HG03108 (cell line): Measurements from ENCODE around the gene RAB10.
A peak's percentile ranks its signal among the peaks of the same experiment; 100 is the strongest.
"Not testable (repeated sequence)": the region's sequence is repeated elsewhere in the genome, so short reads cannot be mapped to it uniquely, and the experiment has no call there.

Source experiments
- ATAC-seq: cut with Tn5 transposase; IDR thresholded peaks from one replicate; pipeline ENCODE4 v1.9.1; 2021; ENCODE audit warnings: moderate library complexity; ENCODE audit not compliant: unreplicated experiment

RAB10 gene

GRCh38 chr2:26054598-26055348 is 20.9 kb downstream of the RAB10 start:
- no peak for ATAC-seq

GRCh38 chr2:26058390-26058789 is 24.5 kb downstream of the RAB10 start:
- ATAC-seq = no peak

DNA sequence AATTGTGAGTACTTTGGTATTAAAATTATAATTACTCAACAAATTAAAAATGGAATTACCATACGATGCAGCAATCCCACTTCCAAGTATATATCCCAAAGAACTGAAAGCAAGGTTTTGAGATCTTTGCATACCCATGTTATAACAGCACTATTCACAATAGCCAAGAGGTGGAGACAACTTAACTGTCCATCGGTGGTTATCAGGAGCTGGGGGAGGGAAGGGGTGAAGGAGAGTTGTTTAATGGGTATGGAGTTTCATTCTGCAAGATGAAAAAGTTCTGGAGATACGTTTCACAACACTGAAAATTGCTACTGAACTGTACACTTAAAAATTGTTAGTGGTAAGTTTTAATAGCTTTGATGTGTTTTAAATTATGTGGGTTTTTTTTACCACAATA is 25.7 kb downstream of the RAB10 start:
- no peak for ATAC-seq

DNA sequence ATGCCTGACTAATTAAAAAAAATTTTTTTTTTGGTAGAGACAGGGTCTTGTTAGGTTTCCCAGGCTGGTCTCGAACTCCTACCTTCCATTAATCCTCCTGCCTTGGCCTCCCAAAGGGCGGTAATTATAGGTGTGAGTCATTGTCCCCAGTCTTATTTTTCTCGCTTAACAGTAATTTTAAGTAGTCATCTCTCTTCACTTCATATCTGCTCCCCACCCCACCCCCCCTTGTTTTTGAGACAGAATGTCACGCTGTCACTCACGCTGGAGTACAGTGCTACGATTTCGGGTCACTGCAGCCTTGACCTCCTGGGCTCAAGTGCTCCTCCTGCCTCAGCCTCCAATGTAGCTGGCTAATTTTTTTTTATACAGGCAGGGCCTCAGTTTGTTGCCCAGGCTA is 27.7 kb downstream of the RAB10 start:
- ATAC-seq = no peak

DNA sequence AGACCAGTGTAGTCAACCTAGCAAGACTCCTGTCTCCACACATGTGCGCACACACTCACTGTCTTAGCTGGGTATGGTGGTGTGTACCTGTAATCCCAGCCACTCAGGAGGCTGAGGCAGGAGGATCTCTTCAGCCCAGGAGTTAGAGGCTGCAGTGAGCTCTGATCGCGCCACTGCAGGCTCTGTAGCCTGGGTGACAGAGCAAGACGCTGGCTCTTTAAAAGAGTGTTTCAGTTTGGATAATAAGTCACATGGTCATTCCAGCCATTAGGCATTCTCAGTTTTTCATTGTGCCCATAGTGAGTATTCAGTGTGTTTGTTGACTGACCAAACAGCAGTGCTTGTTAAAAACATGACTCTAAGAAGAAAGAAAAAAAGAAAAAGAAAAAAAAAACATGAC is 31.0 kb downstream of the RAB10 start:
- no peak for ATAC-seq

DNA sequence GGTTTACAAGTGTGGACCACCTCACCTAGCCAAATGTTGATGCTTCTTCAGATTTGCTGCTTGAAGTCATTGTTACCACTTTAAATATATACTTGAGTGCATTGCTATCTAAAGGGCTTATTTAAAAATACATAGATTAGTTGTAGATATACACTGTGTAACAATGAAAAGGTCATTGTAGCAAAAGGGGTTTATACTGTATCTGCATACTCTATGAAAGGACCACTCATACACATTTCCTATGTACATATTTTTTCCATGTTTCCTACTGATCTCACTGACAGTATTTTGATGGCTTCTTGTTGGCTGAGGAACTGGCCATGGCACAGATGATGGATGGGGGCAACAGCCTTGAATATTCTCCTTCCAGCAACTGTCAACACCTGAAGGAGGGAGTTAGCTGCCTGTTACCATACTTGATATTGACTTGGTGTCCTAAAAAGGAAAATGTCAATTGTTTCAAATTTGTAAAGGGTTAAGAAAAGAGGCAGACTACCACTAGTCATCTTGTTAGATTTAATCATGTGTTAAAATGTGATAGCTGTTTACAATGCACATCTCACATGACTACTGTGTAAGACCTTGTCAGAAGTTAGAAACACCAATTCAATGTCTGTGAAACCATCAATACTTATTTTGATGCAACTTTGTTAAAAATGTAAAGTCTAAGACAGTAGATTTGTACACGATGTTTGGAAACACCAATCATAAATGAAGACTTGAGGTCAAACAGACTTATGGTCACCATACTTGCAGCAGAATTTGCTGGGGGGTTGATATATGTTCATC is 33.5 kb downstream of the RAB10 start:
- no peak for ATAC-seq

GRCh38 chr2:26067980-26068507 is 34.2 kb downstream of the RAB10 start:
- ATAC-seq = no peak

- ATAC-seq = peak; percentile 90
Measured at GRCh38 chr2:26068602-26069298, 34.9 kb downstream of the RAB10 start.

- ATAC-seq = no peak
Measured at GRCh38 chr2:26070730-26071129, 36.8 kb downstream of the RAB10 start.

DNA sequence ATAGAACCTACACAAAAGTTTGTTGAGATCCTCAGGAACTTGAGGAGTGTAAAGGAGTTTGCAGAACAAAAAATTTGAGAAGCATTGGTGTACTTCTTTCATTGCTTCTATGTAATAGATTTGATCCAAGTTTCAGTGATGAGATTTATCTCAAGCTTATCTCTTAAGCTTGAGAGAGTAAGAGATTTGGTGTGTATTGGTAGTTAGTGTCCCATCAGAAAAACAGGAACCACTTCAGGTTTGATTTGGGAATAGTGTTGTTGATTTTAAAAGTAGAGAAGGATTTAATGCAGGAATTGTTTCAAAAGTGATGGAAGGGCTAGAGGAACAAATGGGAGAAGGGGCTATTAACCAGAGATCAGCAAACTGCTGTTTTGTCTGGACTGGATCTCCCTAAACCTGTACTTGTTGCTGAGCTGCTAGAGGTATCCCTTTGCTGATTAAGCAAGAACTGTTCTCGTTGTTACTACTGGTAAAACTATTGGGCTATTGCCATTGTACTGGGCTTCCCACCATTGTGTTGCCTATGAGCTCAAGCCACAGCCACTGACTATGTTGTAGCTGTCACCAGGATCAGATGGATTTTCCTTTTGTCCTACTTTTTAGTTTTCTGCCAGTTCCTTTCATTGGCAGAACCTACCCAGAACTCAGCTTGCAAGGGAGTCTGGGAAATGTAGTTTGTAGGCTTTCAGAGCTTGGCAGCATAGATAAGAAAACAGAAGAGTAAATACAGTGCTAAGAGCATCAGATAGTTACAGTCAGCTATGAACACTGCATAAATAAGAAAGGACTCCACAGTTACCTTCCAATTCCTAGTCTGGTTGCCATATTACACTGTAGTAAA is 39.3 kb downstream of the RAB10 start:
- ATAC-seq = no peak

GRCh38 chr2:26073830-26074229 is 39.9 kb downstream of the RAB10 start:
- ATAC-seq = no peak

- ATAC-seq = no peak
Measured at GRCh38 chr2:26074676-26075075, 40.8 kb downstream of the RAB10 start.

DNA sequence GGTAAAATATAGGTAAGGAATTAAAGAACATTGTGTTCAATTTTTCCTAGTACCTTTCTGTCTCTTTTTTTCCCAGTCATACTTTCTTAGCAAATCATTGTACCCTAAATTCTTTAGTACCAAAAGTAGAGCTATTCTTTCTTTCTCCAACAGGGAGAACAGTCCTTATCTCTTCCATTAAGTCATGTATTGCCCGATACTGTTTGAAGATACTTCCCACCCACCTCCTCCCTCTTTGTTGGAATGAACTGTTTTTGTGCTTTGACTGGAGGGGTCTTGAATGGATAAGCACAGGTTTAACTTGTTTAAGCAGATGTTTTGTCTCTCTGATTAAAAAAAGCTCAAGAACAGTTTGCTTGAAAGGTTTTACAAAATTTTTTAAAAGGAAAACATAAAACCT is 41.3 kb downstream of the RAB10 start:
- ATAC-seq = no peak

- ATAC-seq = no peak
Measured at GRCh38 chr2:26076001-26076587, 42.2 kb downstream of the RAB10 start.

DNA sequence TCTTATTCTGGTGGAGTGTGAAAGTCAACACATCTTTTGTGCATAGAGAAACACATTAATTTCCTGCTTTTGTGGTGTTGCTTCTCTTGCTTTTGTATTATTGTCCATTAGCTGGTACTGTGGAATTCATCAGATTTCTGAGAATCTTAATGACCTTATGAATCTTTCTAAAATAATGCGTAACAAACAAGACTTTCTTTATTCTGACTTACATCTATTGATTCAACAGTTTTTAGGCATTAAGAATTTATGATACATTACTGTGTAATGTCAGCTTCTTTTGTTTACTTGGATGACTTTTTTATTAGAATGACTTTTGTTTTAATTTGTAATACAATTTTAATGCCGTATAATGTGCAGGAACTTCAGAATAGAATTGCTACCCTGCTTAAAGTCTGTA is 43.4 kb downstream of the RAB10 start:
- no peak for ATAC-seq

GRCh38 chr2:26078939-26079338 is 45.1 kb downstream of the RAB10 start:
- ATAC-seq = no peak

GRCh38 chr2:26080356-26080755 is 46.5 kb downstream of the RAB10 start:
- no peak for ATAC-seq

GRCh38 chr2:26080925-26081324 is 47.0 kb downstream of the RAB10 start:
- not testable (repeated sequence) for ATAC-seq

DNA sequence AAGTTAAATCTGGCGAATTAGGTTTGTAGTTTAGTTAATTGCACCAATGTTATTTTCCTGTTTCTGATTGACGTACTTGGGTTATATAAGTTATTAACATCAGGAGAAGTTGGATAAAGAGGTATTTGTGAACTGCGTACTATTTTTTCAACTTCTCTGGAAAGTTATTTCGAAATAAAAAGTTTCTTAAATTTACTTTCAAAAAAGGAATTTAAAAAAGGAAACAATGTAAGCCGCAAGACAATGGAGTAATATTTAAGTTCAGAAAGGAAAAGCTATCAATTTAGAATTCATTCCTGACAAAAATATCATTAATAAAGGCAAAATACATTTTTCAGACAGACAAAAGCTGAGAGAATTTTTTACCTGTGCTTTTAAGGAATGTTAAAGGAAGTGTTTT is 47.7 kb downstream of the RAB10 start:
- no peak for ATAC-seq

DNA sequence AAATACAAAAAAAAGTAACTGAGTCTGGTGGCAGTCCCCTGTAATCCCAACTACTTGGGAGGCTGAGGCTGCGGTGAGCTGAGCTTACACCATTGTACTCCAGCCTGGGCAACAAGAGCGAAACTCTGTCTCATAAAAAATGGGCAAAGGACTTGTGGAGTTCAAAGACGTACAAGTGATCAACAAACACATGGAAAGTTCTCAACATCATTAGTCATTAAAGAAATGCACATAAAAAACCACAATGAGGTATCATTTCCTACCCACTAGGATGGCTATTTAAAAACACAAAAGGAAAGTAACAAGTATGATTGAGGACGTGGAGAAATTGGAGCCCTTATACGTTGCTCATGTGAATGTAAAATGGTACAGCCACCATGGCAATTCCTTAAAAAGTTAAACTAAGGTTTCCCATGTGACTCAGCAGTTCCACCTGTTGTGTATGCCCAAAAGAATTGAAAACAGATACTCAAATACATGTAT is 52.3 kb downstream of the RAB10 start:
- no peak for ATAC-seq
